Retina (tissue), 1 donor: Measurements from ENCODE around the gene COMMD2.

Source experiments
- DNase-seq: peaks from one replicate; pipeline ENCODE4 v3.0.0-alpha.2; 2016

COMMD2 gene

GRCh38 chr3:149752051-149752787 lies at the start of gene COMMD2:
TSS of gene COMMD2 (minus strand) at chr3:149752489. CDS start at chr3:149752444, 45 bp downstream.
- DNase-seq = peak; percentile 93

- DNase-seq = no peak
These were observed 49.4 kb upstream of the COMMD2 start for GRCh38 chr3:149801639-149802038.

- DNase-seq = no peak
These were observed 48.9 kb upstream of the COMMD2 start for GRCh38 chr3:149801195-149801594.

DNA sequence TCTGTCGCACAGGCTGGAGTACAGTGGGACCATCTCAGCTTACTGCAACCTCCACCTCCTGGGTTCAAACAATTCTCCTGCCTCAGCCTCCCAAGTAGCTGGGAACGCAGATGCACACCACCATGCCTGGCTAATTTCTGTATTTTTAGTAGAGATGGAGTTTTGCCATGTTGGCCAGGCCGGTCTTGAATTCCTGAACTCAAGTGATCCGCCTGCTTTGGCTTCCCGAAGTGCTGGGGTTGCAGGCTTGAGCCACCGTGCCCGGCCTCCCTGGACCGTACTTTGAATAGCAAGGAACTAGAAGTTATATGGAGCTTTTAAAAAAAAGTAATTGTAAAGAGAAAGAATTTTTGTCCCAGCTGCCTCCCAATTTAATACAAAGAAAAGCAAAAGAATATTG lies 48.4 kb upstream of the COMMD2 start:
- no peak for DNase-seq

DNA sequence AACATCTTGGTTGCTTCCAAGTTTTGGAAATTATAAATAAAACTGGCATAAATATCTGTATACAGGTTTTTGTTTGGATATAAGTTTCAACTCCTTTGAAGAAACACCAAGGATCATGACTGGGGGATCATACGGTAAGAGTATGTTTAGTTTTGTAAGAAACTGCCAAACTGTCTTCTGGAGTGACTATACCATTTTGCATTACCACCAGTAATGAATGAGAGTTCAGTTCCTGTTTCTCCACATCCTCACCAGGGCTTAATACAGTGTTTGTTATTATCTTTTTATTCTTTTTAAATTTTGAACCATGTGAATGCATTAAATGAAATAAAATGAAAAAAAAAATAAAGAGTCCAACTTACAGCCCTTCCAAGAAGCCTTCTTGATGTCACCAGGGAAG lies 43.7 kb upstream of the COMMD2 start:
- no peak for DNase-seq

DNA sequence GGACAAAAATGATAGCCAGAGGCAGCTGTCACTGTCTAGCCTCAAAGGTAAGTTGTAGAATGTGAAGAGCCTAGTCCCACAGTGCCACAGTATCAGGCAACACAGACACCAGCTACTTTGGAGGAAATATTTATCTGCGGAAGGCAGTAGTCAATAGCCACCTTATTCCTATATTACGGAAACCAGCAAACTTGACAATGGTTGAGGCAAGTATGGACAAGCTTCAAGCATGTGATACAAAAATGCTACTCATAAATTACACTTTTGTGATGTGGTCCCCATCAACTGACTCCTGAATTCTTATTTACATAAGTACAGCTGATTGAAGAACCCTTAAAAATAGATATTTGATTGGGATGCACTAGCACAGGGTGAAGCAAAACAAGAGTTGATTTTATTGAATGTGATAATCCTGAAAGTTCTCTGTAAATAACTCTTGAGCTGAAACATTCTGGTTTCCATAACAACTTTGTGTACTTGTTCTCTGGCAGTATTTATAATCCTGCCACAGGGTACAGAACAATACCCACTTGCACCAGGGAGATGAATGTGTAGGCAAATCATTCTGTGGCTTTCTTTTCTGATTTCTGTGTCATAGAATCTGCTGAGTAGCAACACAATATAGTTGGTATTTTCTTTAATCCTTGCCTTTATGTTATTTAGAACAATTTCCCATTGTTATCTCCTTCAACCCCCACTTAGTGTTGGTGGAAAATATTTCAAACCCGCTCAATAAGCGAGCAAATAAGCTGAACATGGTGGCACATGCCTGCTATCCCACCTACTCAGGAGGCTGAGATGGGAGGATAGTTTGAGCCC lies 40.4 kb upstream of the COMMD2 start, which contains the start of gene ANKUB1:
Gene ANKUB1, minus strand, starts transcription at position 103 of the 819 bp plus-strand sequence. CDS start 188 bp downstream, outside the sequence.
- no peak for DNase-seq

GRCh38 chr3:149790698-149791097 lies 38.4 kb upstream of the COMMD2 start:
- no peak for DNase-seq

DNA sequence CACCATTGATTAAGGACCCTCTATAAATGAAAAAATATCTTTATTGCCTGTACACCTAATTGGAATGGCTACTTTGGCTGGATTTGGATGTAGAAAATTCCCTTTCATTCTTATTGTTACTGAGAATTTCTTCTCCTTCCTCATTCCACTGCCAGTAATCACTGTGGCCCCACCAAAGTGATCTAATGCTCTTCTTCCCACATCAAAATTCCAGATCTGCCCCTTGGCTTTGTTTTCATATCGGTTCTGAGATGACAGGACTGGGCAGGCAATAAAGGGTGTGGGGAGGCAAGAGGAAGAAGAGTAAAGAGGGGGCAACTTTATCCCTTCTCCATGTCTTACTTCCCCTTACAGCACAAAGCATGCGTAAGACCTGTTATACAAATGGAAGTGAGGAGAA lies 38.0 kb upstream of the COMMD2 start:
- no peak for DNase-seq

- DNase-seq = no peak
These were observed 31.9 kb upstream of the COMMD2 start for GRCh38 chr3:149784064-149784704.

DNA sequence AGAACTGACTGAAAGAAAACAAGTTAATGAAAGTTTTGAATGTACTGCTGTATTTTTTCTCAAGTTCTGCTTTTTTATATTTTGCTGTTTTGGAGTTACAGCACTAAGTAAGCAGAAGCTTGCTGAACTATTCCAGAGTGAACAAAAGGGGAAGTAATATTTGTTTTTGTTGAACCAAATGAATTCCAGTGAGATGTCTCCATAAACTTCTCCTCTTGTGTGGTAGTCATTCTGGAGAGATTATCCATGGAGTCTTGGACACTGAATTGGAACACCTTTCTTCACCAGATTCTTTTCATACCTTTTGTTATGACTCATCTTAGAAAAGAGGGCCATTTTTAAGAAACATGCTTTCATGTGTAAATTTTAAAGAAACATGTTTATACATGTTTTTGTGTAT lies 31.3 kb upstream of the COMMD2 start:
- DNase-seq = no peak

DNA sequence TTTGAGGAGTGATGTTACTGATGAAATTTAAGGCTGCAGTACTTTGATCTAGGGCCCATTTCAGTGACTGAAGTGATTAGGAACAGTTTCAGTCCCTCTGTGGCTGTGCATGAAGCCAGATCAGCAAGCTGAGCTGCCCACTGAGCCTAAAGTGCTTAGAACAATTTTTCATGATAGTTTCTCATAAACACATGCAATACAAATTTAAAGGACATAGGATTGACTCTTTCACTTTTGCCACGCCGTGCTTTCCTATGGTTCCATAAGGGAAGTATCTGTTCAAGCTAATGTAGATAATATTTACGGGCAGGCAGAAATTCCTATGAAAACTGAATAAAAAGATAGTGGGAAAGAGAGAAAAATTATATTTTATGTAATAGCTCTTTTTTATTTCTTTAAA lies 29.5 kb upstream of the COMMD2 start:
- no peak for DNase-seq

GRCh38 chr3:149781211-149781610 lies 28.9 kb upstream of the COMMD2 start:
- no peak for DNase-seq

DNA sequence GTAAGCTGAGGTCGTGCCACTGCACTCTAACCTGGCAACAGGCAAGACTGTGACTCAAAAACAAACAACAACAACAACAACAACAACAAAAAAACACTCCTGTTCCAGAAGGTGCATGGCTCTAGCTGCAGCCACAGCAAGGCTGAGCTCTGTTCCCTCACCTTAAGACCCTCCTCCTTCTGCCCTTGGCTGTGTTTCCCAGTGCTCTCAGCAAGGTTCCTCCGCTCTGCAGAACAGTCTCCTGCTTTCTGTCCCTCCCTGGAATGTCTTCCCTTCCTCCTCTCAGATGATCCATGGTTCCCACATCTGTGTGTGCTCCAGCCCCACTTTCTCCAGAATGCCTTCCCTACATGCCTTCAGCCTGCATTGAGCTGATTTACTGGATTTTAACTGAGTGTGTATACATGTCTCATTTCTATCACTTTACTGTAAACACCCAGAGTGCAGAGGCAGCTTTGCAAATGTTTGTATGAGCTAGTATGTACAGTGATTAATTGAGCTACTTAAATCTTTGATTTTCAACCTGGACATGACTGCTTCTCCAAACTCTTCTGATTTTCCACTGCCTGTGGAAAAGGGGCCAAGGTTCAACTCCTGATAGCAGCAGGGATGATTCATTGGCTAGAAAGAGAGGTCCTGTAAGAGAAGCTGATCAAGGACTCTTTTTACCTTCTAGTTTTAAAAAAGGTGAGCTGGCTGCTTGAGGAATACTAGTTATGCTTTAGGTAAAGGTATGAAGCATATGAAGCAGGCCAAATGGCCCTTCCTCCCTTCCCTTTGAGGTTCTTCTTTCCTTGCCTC lies 25.3 kb upstream of the COMMD2 start:
- DNase-seq = no peak

- DNase-seq = no peak
These were observed 23.9 kb upstream of the COMMD2 start for GRCh38 chr3:149776170-149776569.

- DNase-seq = no peak
These were observed 20.6 kb upstream of the COMMD2 start for GRCh38 chr3:149772861-149773260.

- peak; percentile 47 for DNase-seq
These were observed 19.5 kb upstream of the COMMD2 start for GRCh38 chr3:149771652-149772271.

DNA sequence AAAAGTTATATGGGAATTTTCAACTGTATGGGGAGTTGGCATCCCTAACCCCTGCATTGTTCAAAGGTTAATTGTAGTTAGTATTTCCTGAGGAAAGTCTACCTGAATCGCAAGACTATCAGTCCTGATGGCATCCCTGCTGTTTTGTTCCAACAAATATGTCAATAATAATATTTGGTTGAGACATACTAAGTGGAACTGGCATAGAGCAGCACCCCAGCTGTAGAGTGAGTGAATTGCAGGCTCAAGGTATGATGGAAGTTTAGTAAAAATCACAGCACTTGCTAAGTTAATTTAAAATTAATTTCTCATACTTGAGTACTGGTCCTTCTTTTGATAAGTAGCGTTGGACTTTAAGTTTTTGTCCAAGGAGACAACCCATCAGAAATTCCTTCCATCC lies 18.0 kb upstream of the COMMD2 start:
- DNase-seq = no peak

- DNase-seq = no peak
These were observed 16.4 kb upstream of the COMMD2 start for GRCh38 chr3:149768704-149769103.

DNA sequence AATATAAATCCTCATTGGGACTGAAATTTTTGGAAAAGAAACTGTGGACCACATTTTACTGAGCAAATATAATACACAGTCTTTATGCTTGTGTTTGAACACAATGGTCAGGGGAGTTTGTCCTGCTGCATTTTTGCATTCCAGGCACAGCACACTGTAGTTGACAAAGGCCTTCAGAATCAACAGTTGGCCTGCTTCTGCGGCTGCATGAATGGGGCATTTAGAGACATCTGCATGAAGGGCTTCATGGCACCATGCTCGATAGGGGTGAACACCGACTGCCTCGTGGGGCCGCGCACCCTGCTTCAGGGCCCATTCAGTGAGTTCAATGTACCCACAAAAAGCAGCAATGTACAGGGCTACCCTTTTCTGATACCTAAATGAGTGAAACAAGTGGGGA lies 15.4 kb upstream of the COMMD2 start:
- no peak for DNase-seq

DNA sequence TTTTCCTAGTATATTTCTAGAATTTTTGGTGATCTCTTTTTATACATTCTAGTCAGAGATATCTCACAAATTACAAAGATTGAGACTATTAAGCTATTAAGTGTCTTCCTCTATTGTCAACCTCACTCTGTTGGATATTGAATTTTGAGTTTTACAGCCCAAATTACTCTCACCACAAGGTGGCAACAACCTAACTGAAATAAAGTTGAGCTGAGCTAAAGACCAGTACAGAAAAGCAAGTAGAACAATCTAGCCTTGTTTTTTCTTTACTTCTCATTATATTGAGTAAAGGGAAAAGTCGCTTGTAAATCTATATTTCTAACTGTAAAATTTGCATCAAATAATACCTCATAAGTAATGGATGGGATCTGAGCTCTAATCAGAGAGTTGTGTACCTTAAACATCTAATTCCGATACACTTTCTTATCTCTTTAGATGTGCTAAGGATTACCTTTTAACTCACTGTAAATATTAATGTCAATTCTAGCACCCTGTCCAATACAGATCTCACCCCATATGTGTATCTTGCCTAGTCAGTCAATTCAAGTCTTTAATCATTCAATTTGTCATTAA lies 13.6 kb upstream of the COMMD2 start:
- DNase-seq = no peak

DNA sequence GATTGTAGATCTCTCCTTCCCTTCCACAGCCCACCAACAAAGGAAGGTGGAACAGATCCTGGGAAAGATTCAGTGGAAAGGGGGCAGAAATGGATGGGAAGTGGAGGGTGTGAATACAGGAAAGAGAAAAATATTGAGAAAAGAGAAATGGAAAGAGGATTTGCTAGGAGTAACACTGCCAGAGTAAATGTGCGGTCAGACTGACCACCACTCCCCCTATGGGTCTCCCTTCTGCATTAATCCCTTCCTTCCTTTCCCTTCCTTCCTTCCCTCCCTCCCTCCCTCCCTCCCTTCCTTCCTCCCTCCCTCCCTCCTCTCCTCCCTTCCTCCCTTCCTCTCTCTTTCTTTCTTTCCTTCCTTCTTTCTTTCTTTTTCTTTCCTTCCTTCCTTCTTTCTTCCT lies 12.0 kb upstream of the COMMD2 start:
- no peak for DNase-seq
